ENCODE results near the gene RASGRP1. TPM values are rescaled to one million over a fixed set of nuclear protein-coding genes. Genes with fewer than 3 reads are reported as not detected.

Gene RASGRP1
- total RNA-seq, 1 experiment from 2014 or later = 15.1 TPM

- DNase-seq = no peak
- Mint-ChIP-seq H3K27ac (ENCODE audit: unreplicated experiment) (peak overlapping the region; percentile 73), H3K4me3 (ENCODE audit: low read depth, unreplicated experiment) (peak overlapping the region; percentile 84), H3K9me3 (ENCODE audit: low read depth, unreplicated experiment) (no peaks in the 10 kb centered on the region), H3K36me3 (ENCODE audit: insufficient read depth, unreplicated experiment) (peaks cover 20% of the 10 kb centered on the region), H3K27me3 (ENCODE audit: unreplicated experiment) (no peaks in the 10 kb centered on the region), H3K4me1 (ENCODE audit: low read depth, unreplicated experiment) (peaks cover 8% of the 10 kb centered on the region)
- intact Hi-C loops (cut with micrococcal nuclease; ENCODE audit: unreplicated experiment) = no loop called here
- BruUV-seq (replicated peaks) = no TSS peak
- CTCF ChIA-PET = interaction anchor here (1.6 kb wide), 1 partner anchor 15 kb away, joined by 8 read pairs; no protein-coding TSS in a partner anchor
- TF ChIP-seq CTCF (IDR thresholded peaks at IDR 0.05; ENCODE audit: unreplicated experiment) = no peak
Observed at GRCh38 chr15:38455092-38455491, 109.5 kb downstream of the RASGRP1 start.

GRCh38 chr15:38454696-38455090 lies 109.9 kb downstream of the RASGRP1 start:
- intact Hi-C loops (cut with micrococcal nuclease; ENCODE audit: unreplicated experiment) = no loop called here
- CTCF ChIA-PET = interaction anchor here (1.6 kb wide), 1 partner anchor 14 kb away, joined by 8 read pairs; no protein-coding TSS in a partner anchor
- no TSS peak for BruUV-seq (replicated peaks)

GRCh38 chr15:38453971-38454695 lies 110.5 kb downstream of the RASGRP1 start, which contains the start of gene FAM98B:
Gene FAM98B (plus strand): TSS chr15:38454127. CDS start chr15:38454162, 35 bp downstream.
- DNase-seq = peak; percentile 86
- Mint-ChIP-seq H3K27ac (ENCODE audit: unreplicated experiment) (peak within 1 kb of the TSS; percentile 73), H3K4me3 (ENCODE audit: low read depth, unreplicated experiment) (peak within 1 kb of the TSS; percentile 84), H3K27me3 (ENCODE audit: unreplicated experiment) (no peaks in the 10 kb centered on the region), H3K36me3 (ENCODE audit: insufficient read depth, unreplicated experiment) (peaks cover 16% of the 10 kb centered on the region), H3K4me1 (ENCODE audit: low read depth, unreplicated experiment) (peaks cover 8% of the 10 kb centered on the region), H3K9me3 (ENCODE audit: low read depth, unreplicated experiment) (no peaks in the 10 kb centered on the region)
- BruUV-seq (replicated peaks) = TSS peak; percentile 61
- intact Hi-C loops (cut with micrococcal nuclease; ENCODE audit: unreplicated experiment) = no loop called here
- CTCF ChIA-PET = interaction anchor here (0.9 to 1.6 kb wide), 2 partner anchors 12 to 14 kb away, joined by 3 to 8 read pairs; no protein-coding TSS in a partner anchor
- TF ChIP-seq CTCF (IDR thresholded peaks at IDR 0.05; ENCODE audit: unreplicated experiment) = no peak

More at GRCh38 chr15:38454696-38455090, 109.9 kb downstream of the RASGRP1 start:
- peaks cover 19% of the 10 kb centered on the region for H3K36me3 Mint-ChIP-seq (ENCODE audit: insufficient read depth, unreplicated experiment)
- H3K27ac Mint-ChIP-seq (ENCODE audit: unreplicated experiment) = peak overlapping the region; percentile 73
- peak overlapping the region; percentile 84 for H3K4me3 Mint-ChIP-seq (ENCODE audit: low read depth, unreplicated experiment)
- peaks cover 8% of the 10 kb centered on the region for H3K4me1 Mint-ChIP-seq (ENCODE audit: low read depth, unreplicated experiment)
- TF ChIP-seq CTCF (IDR thresholded peaks at IDR 0.05; ENCODE audit: unreplicated experiment) = no peak
- DNase-seq = no peak
- H3K9me3 Mint-ChIP-seq (ENCODE audit: low read depth, unreplicated experiment) = no peaks in the 10 kb centered on the region
- no peaks in the 10 kb centered on the region for H3K27me3 Mint-ChIP-seq (ENCODE audit: unreplicated experiment)

- no peaks in the 10 kb centered on the region for H3K9me3 Mint-ChIP-seq (ENCODE audit: low read depth, unreplicated experiment)
- BruUV-seq (replicated peaks) = no TSS peak
- no peak overlapping the region for H3K4me3 Mint-ChIP-seq (ENCODE audit: low read depth, unreplicated experiment)
- no peaks in the 10 kb centered on the region for H3K27me3 Mint-ChIP-seq (ENCODE audit: unreplicated experiment)
- DNase-seq = no peak
- H3K4me1 Mint-ChIP-seq (ENCODE audit: low read depth, unreplicated experiment) = no peaks in the 10 kb centered on the region
- intact Hi-C loops (cut with micrococcal nuclease; ENCODE audit: unreplicated experiment) = no loop called here
- no peak overlapping the region for H3K27ac Mint-ChIP-seq (ENCODE audit: unreplicated experiment)
- no peak for TF ChIP-seq CTCF (IDR thresholded peaks at IDR 0.05; ENCODE audit: unreplicated experiment)
- CTCF ChIA-PET = interaction anchor here (1.0 to 2.2 kb wide), 8 partner anchors 13 to 258 kb away, joined by 3 to 16 read pairs (median 6); partner anchors contain the start of gene FAM98B
- H3K36me3 Mint-ChIP-seq (ENCODE audit: insufficient read depth, unreplicated experiment) = no peaks in the 10 kb centered on the region
Observed at GRCh38 chr15:38441130-38441519, 123.5 kb downstream of the RASGRP1 start.

Measured in Calu3 (cell line).